ENCODE results near the gene UBR2. TPM values are rescaled to one million over a fixed set of nuclear protein-coding genes. Genes with fewer than 3 reads are reported as not detected.
"Not testable (repeated sequence)": the region's sequence is repeated elsewhere in the genome, so short reads cannot be mapped to it uniquely, and the experiment has no call there.

Gene UBR2
- total RNA-seq, 1 donor from 2014 or later = 32.3 TPM

GRCh38 chr6:42552380-42552779 is 11.4 kb upstream of the UBR2 start:
- no peak overlapping the region for H3K4me3 Mint-ChIP-seq (ENCODE audit: unreplicated experiment)
- H3K9me3 Mint-ChIP-seq (ENCODE audit: unreplicated experiment) = peaks cover 1% of the 10 kb centered on the region
- H3K4me1 Mint-ChIP-seq (ENCODE audit: low read depth, unreplicated experiment) = no peaks in the 10 kb centered on the region
- no peak for DNase-seq
- no peak overlapping the region for H3K27ac Mint-ChIP-seq (ENCODE audit: unreplicated experiment)
- peaks cover 5% of the 10 kb centered on the region for H3K36me3 Mint-ChIP-seq (ENCODE audit: unreplicated experiment)
- H3K27me3 Mint-ChIP-seq (ENCODE audit: unreplicated experiment) = no peaks in the 10 kb centered on the region
- TF ChIP-seq CTCF (IDR thresholded peaks at IDR 0.05; ENCODE audit: partially characterized antibody, unreplicated experiment) = no peak

- no peaks in the 10 kb centered on the region for H3K27me3 Mint-ChIP-seq (ENCODE audit: unreplicated experiment)
- no peak for TF ChIP-seq CTCF (IDR thresholded peaks at IDR 0.05; ENCODE audit: partially characterized antibody, unreplicated experiment)
- peaks cover 5% of the 10 kb centered on the region for H3K36me3 Mint-ChIP-seq (ENCODE audit: unreplicated experiment)
These were observed 8.1 kb upstream of the UBR2 start for GRCh38 chr6:42555477-42556457.

GRCh38 chr6:42556462-42556861 is 7.4 kb upstream of the UBR2 start:
- Mint-ChIP-seq H3K4me1 (ENCODE audit: low read depth, unreplicated experiment) (no peaks in the 10 kb centered on the region), H3K36me3 (ENCODE audit: unreplicated experiment) (peaks cover 5% of the 10 kb centered on the region), H3K27me3 (ENCODE audit: unreplicated experiment) (no peaks in the 10 kb centered on the region), H3K9me3 (ENCODE audit: unreplicated experiment) (peaks cover 1% of the 10 kb centered on the region), H3K27ac (ENCODE audit: unreplicated experiment) (no peak overlapping the region), H3K4me3 (ENCODE audit: unreplicated experiment) (no peak overlapping the region)
- no peak for DNase-seq
- TF ChIP-seq CTCF (IDR thresholded peaks at IDR 0.05; ENCODE audit: partially characterized antibody, unreplicated experiment) = no peak

More at GRCh38 chr6:42555477-42556457, 8.1 kb upstream of the UBR2 start:
- H3K4me1 Mint-ChIP-seq (ENCODE audit: low read depth, unreplicated experiment) = no peaks in the 10 kb centered on the region
- H3K9me3 Mint-ChIP-seq (ENCODE audit: unreplicated experiment) = peaks cover 1% of the 10 kb centered on the region
- no peak overlapping the region for H3K4me3 Mint-ChIP-seq (ENCODE audit: unreplicated experiment)
- no peak for DNase-seq
- no peak overlapping the region for H3K27ac Mint-ChIP-seq (ENCODE audit: unreplicated experiment)

- H3K27me3 Mint-ChIP-seq (ENCODE audit: unreplicated experiment); H3K36me3 Mint-ChIP-seq (ENCODE audit: unreplicated experiment); H3K4me3 Mint-ChIP-seq (ENCODE audit: unreplicated experiment); H3K4me1 Mint-ChIP-seq (ENCODE audit: low read depth, unreplicated experiment); DNase-seq; H3K27ac Mint-ChIP-seq (ENCODE audit: unreplicated experiment); H3K9me3 Mint-ChIP-seq (ENCODE audit: unreplicated experiment): not testable (repeated sequence)
These were observed 4.6 kb upstream of the UBR2 start for GRCh38 chr6:42559276-42559675.

- no peaks in the 10 kb centered on the region for H3K36me3 Mint-ChIP-seq (ENCODE audit: unreplicated experiment)
- TF ChIP-seq CTCF (IDR thresholded peaks at IDR 0.05; ENCODE audit: partially characterized antibody, unreplicated experiment) = no peak
These were observed 1.8 kb upstream of the UBR2 start for GRCh38 chr6:42561986-42562385.

More at GRCh38 chr6:42561986-42562385, 1.8 kb upstream of the UBR2 start:
- H3K27ac Mint-ChIP-seq (ENCODE audit: unreplicated experiment) = no peak overlapping the region
- peaks cover 4% of the 10 kb centered on the region for H3K9me3 Mint-ChIP-seq (ENCODE audit: unreplicated experiment)
- no peak overlapping the region for H3K4me3 Mint-ChIP-seq (ENCODE audit: unreplicated experiment)
- peaks cover 3% of the 10 kb centered on the region for H3K27me3 Mint-ChIP-seq (ENCODE audit: unreplicated experiment)
- no peak for DNase-seq
- peaks cover 5% of the 10 kb centered on the region for H3K4me1 Mint-ChIP-seq (ENCODE audit: low read depth, unreplicated experiment)

Measured in glutamatergic neuron (in vitro differentiated cells).